H9 (cell line): ENCODE data around the gene ELMOD3. TPM values are rescaled to one million over a fixed set of nuclear protein-coding genes. Genes with fewer than 3 reads are reported as not detected.

ENCODE experiments used
- DNase-seq: peaks from one replicate; pipeline ENCODE4 v3.0.0-alpha.2; 2017
- H2AFZ ChIP-seq: one replicate; pipeline ENCODE4 v1.6.1; 2013; ENCODE audit warnings: mild to moderate bottlenecking, low read length, control low read depth, moderate library complexity
- H2AK5ac ChIP-seq: 2 replicates; pipeline ENCODE4 v1.6.1; 2013; ENCODE audit warnings: low read length, control low read depth, mixed read lengths; ENCODE audit not compliant: insufficient read length
- H2BK120ac ChIP-seq: one replicate; pipeline ENCODE4 v1.6.1; 2013; ENCODE audit warnings: low read depth, mild to moderate bottlenecking, low read length, control low read depth, inconsistent platforms; ENCODE audit not compliant: poor library complexity, severe bottlenecking
- H2BK12ac ChIP-seq: 2 replicates; pipeline ENCODE4 v1.6.1; 2013; ENCODE audit warnings: low read length, control low read depth, mixed read lengths, low read depth; ENCODE audit not compliant: insufficient read length
- H2BK15ac ChIP-seq: 2 replicates; pipeline ENCODE4 v1.6.1; 2013; ENCODE audit warnings: low read depth, low read length, control low read depth
- H2BK20ac ChIP-seq: one replicate; pipeline ENCODE4 v1.6.1; 2013; ENCODE audit warnings: low read depth, mild to moderate bottlenecking, low read length, control low read depth, inconsistent platforms; ENCODE audit not compliant: poor library complexity, severe bottlenecking
- H2BK5ac ChIP-seq: 2 replicates; pipeline ENCODE4 v1.6.1; 2013; ENCODE audit warnings: low read length, control low read depth, mixed read lengths; ENCODE audit not compliant: insufficient read length
- H3K14ac ChIP-seq: 2 replicates; pipeline ENCODE4 v1.6.1; 2013; ENCODE audit warnings: low read length, control low read depth; ENCODE audit not compliant: insufficient read depth
- H3K18ac ChIP-seq: 2 replicates; pipeline ENCODE4 v1.6.1; 2013; ENCODE audit warnings: low read depth, mild to moderate bottlenecking, mixed read lengths, low read length, control low read depth; ENCODE audit not compliant: insufficient read length
- H3K23ac ChIP-seq: 2 replicates; pipeline ENCODE4 v1.6.1; 2013; ENCODE audit warnings: low read length, control low read depth, mixed read lengths, low read depth; ENCODE audit not compliant: insufficient read length
- H3K23me2 ChIP-seq: 2 replicates; pipeline ENCODE4 v1.6.1; 2013; ENCODE audit warnings: low read depth, mild to moderate bottlenecking, mixed read lengths, low read length, control low read depth; ENCODE audit not compliant: insufficient read length, poor library complexity, severe bottlenecking
- H3K27ac ChIP-seq: 2 replicates; pipeline ENCODE4 v1.5.1; 2013; ENCODE audit warnings: low read length, control low read depth, mixed read lengths, low read depth; ENCODE audit not compliant: insufficient read length
- H3K27me3 ChIP-seq: 2 replicates; pipeline ENCODE4 v1.6.1; 2013; ENCODE audit warnings: low read length, control low read depth, inconsistent platforms; ENCODE audit not compliant: insufficient read depth
- H3K4ac ChIP-seq: 2 replicates; pipeline ENCODE4 v1.6.1; 2013; ENCODE audit warnings: low read depth, mild to moderate bottlenecking, control low read depth, inconsistent platforms, low read length, moderate library complexity
- H3K4me1 ChIP-seq: 2 replicates; pipeline ENCODE4 v1.6.1; 2013; ENCODE audit warnings: low read length, control low read depth, inconsistent platforms; ENCODE audit not compliant: insufficient read depth
- H3K4me2 ChIP-seq: 2 replicates; pipeline ENCODE4 v1.6.1; 2013; ENCODE audit warnings: low read length, control low read depth, mixed read lengths; ENCODE audit not compliant: insufficient read length, insufficient read depth
- H3K56ac ChIP-seq: 2 replicates; pipeline ENCODE4 v1.6.1; 2013; ENCODE audit warnings: low read depth, mild to moderate bottlenecking, mixed read lengths, low read length, control low read depth; ENCODE audit not compliant: insufficient read length
- H3K79me1 ChIP-seq: 2 replicates; pipeline ENCODE4 v1.6.1; 2013; ENCODE audit warnings: low read depth, mild to moderate bottlenecking, moderate library complexity, low read length, control low read depth, inconsistent platforms; ENCODE audit not compliant: insufficient read depth, poor library complexity, severe bottlenecking
- H3K79me2 ChIP-seq: 2 replicates; pipeline ENCODE4 v1.6.1; 2013; ENCODE audit warnings: low read length, control low read depth, inconsistent platforms; ENCODE audit not compliant: insufficient read depth
- H3K9ac ChIP-seq: 2 replicates; pipeline ENCODE4 v1.6.1; 2013; ENCODE audit warnings: low read length, control low read depth, mixed read lengths; ENCODE audit not compliant: insufficient read length; ENCODE audit errors: extremely low read depth
- H3K9me3 ChIP-seq: one replicate; pipeline ENCODE4 v1.6.1; 2013; ENCODE audit warnings: low read depth, low read length, inconsistent platforms; ENCODE audit not compliant: control insufficient read depth
- H3T11ph ChIP-seq: one replicate; pipeline ENCODE4 v1.6.1; 2013; ENCODE audit warnings: mild to moderate bottlenecking, low read length, control low read depth, inconsistent platforms
- H4K20me1 ChIP-seq: one replicate; pipeline ENCODE4 v1.6.1; 2013; ENCODE audit not compliant: control insufficient read depth, insufficient read length, insufficient read depth
- H4K5ac ChIP-seq: 2 replicates; pipeline ENCODE4 v1.6.1; 2013; ENCODE audit warnings: low read depth, mild to moderate bottlenecking, mixed read lengths, low read length, control low read depth; ENCODE audit not compliant: insufficient read length
- H4K8ac ChIP-seq: replicated peaks from 2 replicates; pipeline ENCODE4 v1.6.1; 2013; ENCODE audit warnings: low read length, control low read depth, mixed read lengths, low read depth; ENCODE audit not compliant: insufficient read length
- H4K91ac ChIP-seq: 2 replicates; pipeline ENCODE4 v1.6.1; 2013; ENCODE audit warnings: low read depth, mild to moderate bottlenecking, moderate library complexity, mixed read lengths, low read length, control low read depth; ENCODE audit not compliant: insufficient read length
- H3K27ac Mint-ChIP-seq, 3 experiments: 2 replicates in 2 of 3; 3 replicates in 1 of 3; pipeline ENCODE4 v1.8.0; 2020 to 2021; ENCODE audit warnings: mixed read lengths in 3 of 3, mild to moderate bottlenecking in 1 of 3, moderate library complexity in 1 of 3
- H3K27me3 Mint-ChIP-seq: 2 replicates; pipeline ENCODE4 v1.8.0; 2021; ENCODE audit warnings: low read depth, mild to moderate bottlenecking, moderate library complexity, mixed read lengths
- H3K36me3 Mint-ChIP-seq, 3 experiments: 2 replicates in 2 of 3; 3 replicates in 1 of 3; pipeline ENCODE4 v1.8.0; 2020 to 2021; ENCODE audit warnings: low read depth in 3 of 3, mixed read lengths in 3 of 3; ENCODE audit not compliant: insufficient read depth in 1 of 3
- H3K4me1 Mint-ChIP-seq, 2 experiments: 2 replicates each; pipeline ENCODE4 v1.8.0; 2020; ENCODE audit warnings: mixed read lengths in 2 of 2
- H3K4me3 Mint-ChIP-seq, 2 experiments: 2 replicates in 1 of 2; 3 replicates in 1 of 2; pipeline ENCODE4 v1.8.0; 2020 to 2021; ENCODE audit warnings: mild to moderate bottlenecking in 2 of 2, mixed read lengths in 2 of 2, moderate library complexity in 1 of 2
- H3K9me3 Mint-ChIP-seq, 2 experiments: 2 replicates in 1 of 2; 3 replicates in 1 of 2; pipeline ENCODE4 v1.8.0; 2020; ENCODE audit warnings: mild to moderate bottlenecking in 2 of 2, mixed read lengths in 2 of 2, moderate library complexity in 1 of 2
- CTCF ChIP-seq: fragments of 200-600 bp; sonication (generic); conservative IDR thresholded peaks from 3 replicates; pipeline ENCODE4 v1.8.0; 2021; ENCODE audit warnings: antibody characterized with exemption, mild to moderate bottlenecking
- WGBS: extraction: QIAGEN DNeasy Blood & Tissue Kit; methylation state at CpG from one replicate; pipeline ENCODE4 v1.1.7; 2013; ENCODE audit warnings: missing lambda C conversion rate, low lambda C conversion rate, mixed read lengths; ENCODE audit not compliant: insufficient read length; ENCODE audit errors: extremely low coverage; 5-methylcytosine and 5-hydroxymethylcytosine counted together
- long read RNA-seq: library from polyadenylated mRNA; unstranded; transcript quantifications from one replicate; pipeline ENCODE4 v2.0.0, GENCODE V29; 2020
- total RNA-seq: library from RNA; stranded (reverse); gene quantifications from 2 replicates; pipeline ENCODE4 v1.2.1, GENCODE V29; 2021

The ELMOD3 gene
- 7.4 and 7.6 TPM in 2 replicates for total RNA-seq
- long read RNA-seq, transcript ELMOD3-202 (13 exons, 2,332 nt): major isoform, 5 of 44 reads
- long read RNA-seq, partial matches to known transcripts: 4 of 44 reads
- long read RNA-seq, other reads (novel, unspliced or antisense): 34 of 44 reads

DNA sequence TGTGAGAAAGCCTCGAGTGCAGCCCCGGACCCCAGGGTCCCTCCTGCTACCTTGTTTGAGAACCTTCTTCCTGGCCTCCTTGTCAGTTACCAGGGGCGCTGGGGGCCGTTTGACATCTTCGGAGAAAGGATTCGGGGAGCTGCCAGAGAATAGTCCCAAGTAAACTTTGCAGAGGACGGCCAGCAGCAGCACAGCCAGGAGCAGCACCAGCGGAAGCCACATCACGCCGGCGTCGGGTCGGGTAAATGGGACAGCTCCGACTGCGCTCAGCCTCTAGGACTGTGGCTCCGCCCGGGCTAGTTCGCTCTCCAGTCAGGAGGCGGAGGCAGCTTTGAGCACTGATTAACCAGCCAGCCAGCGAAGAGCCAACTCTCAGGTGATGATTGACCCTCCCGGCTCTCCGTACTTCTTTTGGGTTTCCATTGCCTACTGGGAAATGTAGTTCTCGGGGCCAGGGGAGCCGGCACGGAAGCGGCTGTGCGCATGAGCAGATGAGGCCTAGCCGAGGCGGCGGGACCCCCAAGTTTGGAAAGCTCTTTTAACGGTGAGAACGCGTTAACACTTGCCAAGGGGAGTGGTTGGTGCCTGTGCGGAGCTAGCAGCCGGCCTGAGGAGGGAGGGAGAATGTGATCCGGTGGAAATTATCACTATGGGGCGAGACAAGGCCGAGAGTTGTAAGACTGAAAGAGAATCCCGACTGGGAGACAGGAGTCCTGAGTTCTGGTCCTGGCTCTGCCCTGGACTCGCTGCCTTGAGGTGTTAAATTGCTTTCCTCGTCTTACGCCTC, at the start of gene ELMOD3, which contains the start of gene RETSAT:
TSS of gene ELMOD3 (plus strand) at position 484 of the 787 bp plus-strand sequence. CDS start 2,430 bp downstream, outside the sequence.
TSS of gene RETSAT (minus strand) at position 243 of the 787 bp plus-strand sequence. CDS start at position 222, 21 bp downstream.
- no peak within 1 kb of the TSS for H3K4ac ChIP-seq
- no peak within 1 kb of the TSS for H4K8ac ChIP-seq
- no peaks in the 10 kb centered on the region for H3K79me1 ChIP-seq
- H2BK15ac ChIP-seq: no peak within 1 kb of the TSS
- H2BK12ac ChIP-seq: no peak within 1 kb of the TSS
- peak within 1 kb of the TSS; percentile 71 for H3K9ac ChIP-seq
- H3K23me2 ChIP-seq: peaks cover 12% of the 10 kb centered on the region
- peak; percentile 98 for DNase-seq
- H3K14ac ChIP-seq: no peak within 1 kb of the TSS; the same call in 1 of the 2 replicates
- no peak within 1 kb of the TSS for H2BK20ac ChIP-seq
- peak within 1 kb of the TSS; percentile 56 for H2AFZ ChIP-seq
- no peak within 1 kb of the TSS for H2BK5ac ChIP-seq
- H3K79me2 ChIP-seq: no peaks in the 10 kb centered on the region
- H3K56ac ChIP-seq: no peak within 1 kb of the TSS
- no CpG with 5 or more reads among the region's 42 CpGs for WGBS
- no peak within 1 kb of the TSS for H4K5ac ChIP-seq
- Mint-ChIP-seq H3K4me1 (peaks cover 5 to 12% of the 10 kb centered on the region in 2 experiments; a peak in 3 of 4 replicates), H3K36me3 (peaks cover 12 to 27% (median 16%) of the 10 kb centered on the region in 3 experiments; a peak in 6 of 7 replicates), H3K4me3 (peak within 1 kb of the TSS; percentile 91 to 99), H3K27me3 (no peaks in the 10 kb centered on the region), H3K9me3 (no peaks in the 10 kb centered on the region), H3K27ac (peak within 1 kb of the TSS in 2 of 3 experiments; percentile 95; a peak in 6 of 7 replicates)
- TF ChIP-seq CTCF: no peak
- no peak within 1 kb of the TSS for H3K27ac ChIP-seq
- no peaks in the 10 kb centered on the region for H3K4me1 ChIP-seq
- H3K9me3 ChIP-seq: no peaks in the 10 kb centered on the region
- no peak within 1 kb of the TSS for H3K23ac ChIP-seq
- no peaks in the 10 kb centered on the region for H4K20me1 ChIP-seq
- no peak within 1 kb of the TSS for H3K18ac ChIP-seq
- H3T11ph ChIP-seq: no peak within 1 kb of the TSS
- no peaks in the 10 kb centered on the region for H3K27me3 ChIP-seq
- H3K4me2 ChIP-seq: peak within 1 kb of the TSS; percentile 89
- H4K91ac ChIP-seq: no peak within 1 kb of the TSS
- no peak within 1 kb of the TSS for H2BK120ac ChIP-seq
- H2AK5ac ChIP-seq: no peak within 1 kb of the TSS
